ENCODE data around the gene SH3TC1. TPM values are rescaled to one million over a fixed set of nuclear protein-coding genes. Genes with fewer than 3 reads are reported as not detected.

SH3TC1 gene
- total RNA-seq, 5 donors from 2014 or later (not counting 1 experiment from before 2014, with no cell fraction given), result 24.6 to 103 (median 40.3) TPM

GRCh38 chr4:8185930-8186329 is 13.2 kb upstream of the SH3TC1 start:
- WGBS (ENCODE audit: insufficient coverage), result 95% methylated on average over 6 of the region's 9 CpGs
- no peaks in the 10 kb centered on the region for H3K27me3 Mint-ChIP-seq
- H3K36me3 ChIP-seq (ENCODE audit: control insufficient read depth in 2 of 2, extremely low read depth in 1 of 2, insufficient read depth in 1 of 2, low read length in 1 of 2), result no peaks in the 10 kb centered on the region
- H3K36me3 Mint-ChIP-seq, result no peaks in the 10 kb centered on the region
- H3K4me3 ChIP-seq (ENCODE audit: control insufficient read depth in 1 of 2, extremely low read depth in 1 of 2, low read length in 1 of 2), result no peak overlapping the region
- no peak for ATAC-seq (replicated peaks in 1 of 4)
- POLR2A ChIA-PET, result no interaction called here
- no peak overlapping the region for H3K4me3 Mint-ChIP-seq
- H3K4me1 Mint-ChIP-seq, result no peaks in the 10 kb centered on the region
- H3K9me3 ChIP-seq, result no peaks in the 10 kb centered on the region
- no peak overlapping the region for H3K27ac ChIP-seq (ENCODE audit: low read length)
- CTCF ChIA-PET, result no interaction called here
- no peaks in the 10 kb centered on the region for H3K9me3 Mint-ChIP-seq
- H3K27me3 ChIP-seq (replicated peaks in 1 of 2; ENCODE audit: control insufficient read depth in 2 of 2, extremely low read depth in 1 of 2, insufficient read depth in 2 of 2, low read length in 1 of 2), result peaks cover 0 to 12% of the 10 kb centered on the region in 2 experiments
- no peak overlapping the region for H3K27ac Mint-ChIP-seq
- H3K4me1 ChIP-seq (ENCODE audit: control insufficient read depth in 1 of 2, extremely low read depth in 1 of 2, insufficient read depth in 2 of 2, low read length in 2 of 2), result no peaks in the 10 kb centered on the region
- no peak for DNase-seq

- Mint-ChIP-seq H3K4me3 (no peak overlapping the region), H3K4me1 (peaks cover 0 to 9% (median 5%) of the 10 kb centered on the region in 3 donors), H3K9me3 (no peaks in the 10 kb centered on the region), H3K36me3 (no peaks in the 10 kb centered on the region), H3K27me3 (no peaks in the 10 kb centered on the region), H3K27ac (no peak overlapping the region)
- H3K27me3 ChIP-seq (replicated peaks in 1 of 2; ENCODE audit: control insufficient read depth in 2 of 2, extremely low read depth in 1 of 2, insufficient read depth in 2 of 2, low read length in 1 of 2), result peaks cover 0 to 16% of the 10 kb centered on the region in 2 experiments
- no peak overlapping the region for H3K4me3 ChIP-seq (ENCODE audit: control insufficient read depth in 1 of 2, extremely low read depth in 1 of 2, low read length in 1 of 2)
- peaks cover 0 to 4% of the 10 kb centered on the region in 2 experiments for H3K4me1 ChIP-seq (ENCODE audit: control insufficient read depth in 1 of 2, extremely low read depth in 1 of 2, insufficient read depth in 2 of 2, low read length in 2 of 2)
- H3K9me3 ChIP-seq, result no peaks in the 10 kb centered on the region
- ChIA-PET CTCF (no interaction called here), POLR2A (no interaction called here)
- ATAC-seq (replicated peaks in 1 of 4) (no peak), DNase-seq (no peak)
- no peak overlapping the region for H3K27ac ChIP-seq (ENCODE audit: low read length)
- WGBS (ENCODE audit: insufficient coverage), result 92% methylated on average over 10 of the region's 12 CpGs
- no peaks in the 10 kb centered on the region for H3K36me3 ChIP-seq (ENCODE audit: control insufficient read depth in 2 of 2, extremely low read depth in 1 of 2, insufficient read depth in 1 of 2, low read length in 1 of 2)
These were observed 11.0 kb upstream of the SH3TC1 start for GRCh38 chr4:8188085-8188484.

- peaks cover 0 to 4% of the 10 kb centered on the region in 2 experiments for H3K4me1 ChIP-seq (ENCODE audit: control insufficient read depth in 1 of 2, extremely low read depth in 1 of 2, insufficient read depth in 2 of 2, low read length in 2 of 2)
- no peak overlapping the region for H3K27ac ChIP-seq (ENCODE audit: low read length)
- Mint-ChIP-seq H3K27me3 (no peaks in the 10 kb centered on the region), H3K36me3 (no peaks in the 10 kb centered on the region), H3K9me3 (no peaks in the 10 kb centered on the region), H3K27ac (no peak overlapping the region), H3K4me1 (peaks cover 0 to 12% (median 6%) of the 10 kb centered on the region in 3 donors), H3K4me3 (no peak overlapping the region)
- H3K27me3 ChIP-seq (replicated peaks in 1 of 2; ENCODE audit: control insufficient read depth in 2 of 2, extremely low read depth in 1 of 2, insufficient read depth in 2 of 2, low read length in 1 of 2), result peaks cover 0 to 20% of the 10 kb centered on the region in 2 experiments
- ATAC-seq (replicated peaks in 1 of 4) (no peak), DNase-seq (no peak)
- no peaks in the 10 kb centered on the region for H3K36me3 ChIP-seq (ENCODE audit: control insufficient read depth in 2 of 2, extremely low read depth in 1 of 2, insufficient read depth in 1 of 2, low read length in 1 of 2)
- CTCF ChIA-PET, result no interaction called here
- 75% methylated on average over 21 of the region's 29 CpGs for WGBS (ENCODE audit: insufficient coverage)
- H3K9me3 ChIP-seq, result no peaks in the 10 kb centered on the region
- POLR2A ChIA-PET, result no interaction called here
- H3K4me3 ChIP-seq (ENCODE audit: control insufficient read depth in 1 of 2, extremely low read depth in 1 of 2, low read length in 1 of 2), result no peak overlapping the region
These were observed 10.1 kb upstream of the SH3TC1 start for GRCh38 chr4:8188743-8189550.

- H3K4me1 ChIP-seq (ENCODE audit: control insufficient read depth in 1 of 2, extremely low read depth in 1 of 2, insufficient read depth in 2 of 2, low read length in 2 of 2), result peaks cover 0 to 4% of the 10 kb centered on the region in 2 experiments
- no peak overlapping the region for H3K27ac Mint-ChIP-seq
- H3K9me3 Mint-ChIP-seq, result no peaks in the 10 kb centered on the region
- H3K27me3 ChIP-seq (replicated peaks in 1 of 2; ENCODE audit: control insufficient read depth in 2 of 2, extremely low read depth in 1 of 2, insufficient read depth in 2 of 2, low read length in 1 of 2), result peaks cover 0 to 23% of the 10 kb centered on the region in 2 experiments
- H3K4me3 Mint-ChIP-seq, result no peak overlapping the region
- H3K36me3 ChIP-seq (ENCODE audit: control insufficient read depth in 2 of 2, extremely low read depth in 1 of 2, insufficient read depth in 1 of 2, low read length in 1 of 2), result no peaks in the 10 kb centered on the region
- CTCF ChIA-PET, result interaction anchor here in 1 of 2 donors (1.1 kb wide), 1 partner anchor 14 kb away, joined by 3 read pairs; no protein-coding TSS in a partner anchor
- no peak for DNase-seq
- H3K27me3 Mint-ChIP-seq, result no peaks in the 10 kb centered on the region
- H3K4me3 ChIP-seq (ENCODE audit: control insufficient read depth in 1 of 2, extremely low read depth in 1 of 2, low read length in 1 of 2), result no peak overlapping the region
- ATAC-seq (replicated peaks in 1 of 4), result no peak
- no peak overlapping the region for H3K27ac ChIP-seq (ENCODE audit: low read length)
- H3K4me1 Mint-ChIP-seq, result peaks cover 0 to 12% (median 6%) of the 10 kb centered on the region in 3 donors
- no peaks in the 10 kb centered on the region for H3K9me3 ChIP-seq
- WGBS (ENCODE audit: insufficient coverage), result 89% methylated on average over 19 of the region's 26 CpGs
- no peaks in the 10 kb centered on the region for H3K36me3 Mint-ChIP-seq
- POLR2A ChIA-PET, result interaction anchor here in 1 of 2 donors (0.5 kb wide), 1 partner anchor 29 kb away, joined by 3 read pairs; no protein-coding TSS in a partner anchor
These were observed 9.3 kb upstream of the SH3TC1 start for GRCh38 chr4:8189551-8190466.

GRCh38 chr4:8191136-8191747 is 7.8 kb upstream of the SH3TC1 start:
- Mint-ChIP-seq H3K36me3 (no peaks in the 10 kb centered on the region), H3K27ac (no peak overlapping the region), H3K27me3 (no peaks in the 10 kb centered on the region), H3K4me1 (peaks cover 0 to 12% (median 6%) of the 10 kb centered on the region in 3 donors), H3K4me3 (no peak overlapping the region), H3K9me3 (no peaks in the 10 kb centered on the region)
- Histone ChIP-seq H3K4me1 (ENCODE audit: control insufficient read depth in 1 of 2, extremely low read depth in 1 of 2, insufficient read depth in 2 of 2, low read length in 2 of 2) (peaks cover 0 to 4% of the 10 kb centered on the region in 2 experiments), H3K36me3 (ENCODE audit: control insufficient read depth in 2 of 2, extremely low read depth in 1 of 2, insufficient read depth in 1 of 2, low read length in 1 of 2) (no peaks in the 10 kb centered on the region), H3K27ac (ENCODE audit: low read length) (no peak overlapping the region), H3K27me3 (replicated peaks in 1 of 2; ENCODE audit: control insufficient read depth in 2 of 2, extremely low read depth in 1 of 2, insufficient read depth in 2 of 2, low read length in 1 of 2) (peaks cover 0 to 23% of the 10 kb centered on the region in 2 experiments), H3K9me3 (no peaks in the 10 kb centered on the region), H3K4me3 (ENCODE audit: control insufficient read depth in 1 of 2, extremely low read depth in 1 of 2, low read length in 1 of 2) (no peak overlapping the region)
- DNase-seq, result no peak
- 69% methylated on average over 23 of the region's 23 CpGs for WGBS (ENCODE audit: insufficient coverage)
- ATAC-seq (replicated peaks in 1 of 4), result no peak
- POLR2A ChIA-PET, result no interaction called here
- CTCF ChIA-PET, result no interaction called here

All from T-cell (primary cell).